Kidney epithelial cell (primary cell): ENCODE results near the gene EPHB4. TPM values are rescaled to one million over a fixed set of nuclear protein-coding genes. Genes with fewer than 3 reads are reported as not detected.
A peak's percentile ranks its signal among the peaks of the same experiment; 100 is the strongest.

Experiments used
- DNase-seq: peaks from one replicate; pipeline ENCODE4 v3.0.0-alpha.2; 2010; ENCODE audit warnings: low read depth
- H3K27me3 ChIP-seq: 2 replicates; pipeline ENCODE4 v1.6.0; 2011; ENCODE audit warnings: low read length; ENCODE audit not compliant: control insufficient read depth, insufficient read depth
- H3K36me3 ChIP-seq: 2 replicates; pipeline ENCODE4 v1.5.1; 2011; ENCODE audit warnings: low read length; ENCODE audit not compliant: control insufficient read depth, insufficient read depth
- H3K4me3 ChIP-seq: 2 replicates; pipeline ENCODE4 v1.5.1; 2011; ENCODE audit warnings: low read depth, mild to moderate bottlenecking, control low read depth, low read length
- total RNA-seq: library from RNA; depleted of rRNA; stranded (reverse); fragments of >200 nt; gene quantifications from 2 replicates; pipeline ENCODE4 v1.2.3, GENCODE V29; 2015
- TF ChIP-seq, protein P1 (sequence below): IDR thresholded peaks from 2 replicates; pipeline ENCODE4 v1.5.1; 2011; ENCODE audit warnings: mild to moderate bottlenecking, moderate library complexity, low read length, control low read depth, inconsistent platforms; ENCODE audit not compliant: insufficient read depth, poor library complexity, severe bottlenecking

EPHB4 gene
- total RNA-seq, 1 donor from 2014 or later = 138 TPM

DNA sequence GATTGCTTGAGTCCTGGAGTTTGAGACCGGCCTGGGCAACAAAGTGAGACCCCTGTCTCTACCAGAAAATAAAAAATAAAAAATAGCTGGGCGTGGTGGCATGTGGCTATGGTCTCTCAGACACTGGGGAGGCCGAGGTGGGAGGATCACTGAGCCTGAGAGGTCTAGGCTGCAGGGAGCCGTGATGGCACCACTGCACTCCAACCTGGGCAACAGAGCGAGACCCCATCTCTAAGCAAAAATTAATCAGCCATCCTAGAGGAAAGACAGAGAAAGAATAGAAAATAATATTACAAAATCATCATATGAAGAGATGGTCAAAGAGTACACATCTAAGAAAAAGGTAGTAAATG lies 4.9 kb upstream of the EPHB4 start:
- Histone ChIP-seq H3K4me3 (no peak overlapping the region), H3K27me3 (no peaks in the 10 kb centered on the region), H3K36me3 (no peaks in the 10 kb centered on the region)
- no peak for DNase-seq
- TF ChIP-seq, protein P1, sequence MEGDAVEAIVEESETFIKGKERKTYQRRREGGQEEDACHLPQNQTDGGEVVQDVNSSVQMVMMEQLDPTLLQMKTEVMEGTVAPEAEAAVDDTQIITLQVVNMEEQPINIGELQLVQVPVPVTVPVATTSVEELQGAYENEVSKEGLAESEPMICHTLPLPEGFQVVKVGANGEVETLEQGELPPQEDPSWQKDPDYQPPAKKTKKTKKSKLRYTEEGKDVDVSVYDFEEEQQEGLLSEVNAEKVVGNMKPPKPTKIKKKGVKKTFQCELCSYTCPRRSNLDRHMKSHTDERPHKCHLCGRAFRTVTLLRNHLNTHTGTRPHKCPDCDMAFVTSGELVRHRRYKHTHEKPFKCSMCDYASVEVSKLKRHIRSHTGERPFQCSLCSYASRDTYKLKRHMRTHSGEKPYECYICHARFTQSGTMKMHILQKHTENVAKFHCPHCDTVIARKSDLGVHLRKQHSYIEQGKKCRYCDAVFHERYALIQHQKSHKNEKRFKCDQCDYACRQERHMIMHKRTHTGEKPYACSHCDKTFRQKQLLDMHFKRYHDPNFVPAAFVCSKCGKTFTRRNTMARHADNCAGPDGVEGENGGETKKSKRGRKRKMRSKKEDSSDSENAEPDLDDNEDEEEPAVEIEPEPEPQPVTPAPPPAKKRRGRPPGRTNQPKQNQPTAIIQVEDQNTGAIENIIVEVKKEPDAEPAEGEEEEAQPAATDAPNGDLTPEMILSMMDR = no peak

GRCh38 chr7:100830396-100830795 lies 3.1 kb upstream of the EPHB4 start:
- no peak for DNase-seq
- no peaks in the 10 kb centered on the region for H3K27me3 ChIP-seq
- H3K4me3 ChIP-seq = no peak overlapping the region
- H3K36me3 ChIP-seq = no peaks in the 10 kb centered on the region
- TF ChIP-seq, protein P1 = no peak

GRCh38 chr7:100829150-100829716 lies 1.9 kb upstream of the EPHB4 start:
- TF ChIP-seq, protein P1 = no peak
- DNase-seq = no peak
- no peaks in the 10 kb centered on the region for H3K36me3 ChIP-seq
- no peaks in the 10 kb centered on the region for H3K27me3 ChIP-seq
- H3K4me3 ChIP-seq = no peak overlapping the region

GRCh38 chr7:100826514-100827329 lies 601 bp downstream of the EPHB4 start:
- TF ChIP-seq, protein P1 = no peak
- H3K4me3 ChIP-seq = peak overlapping the region; percentile 78
- H3K27me3 ChIP-seq = no peaks in the 10 kb centered on the region
- peaks cover 2% of the 10 kb centered on the region for H3K36me3 ChIP-seq
- no peak for DNase-seq

DNA sequence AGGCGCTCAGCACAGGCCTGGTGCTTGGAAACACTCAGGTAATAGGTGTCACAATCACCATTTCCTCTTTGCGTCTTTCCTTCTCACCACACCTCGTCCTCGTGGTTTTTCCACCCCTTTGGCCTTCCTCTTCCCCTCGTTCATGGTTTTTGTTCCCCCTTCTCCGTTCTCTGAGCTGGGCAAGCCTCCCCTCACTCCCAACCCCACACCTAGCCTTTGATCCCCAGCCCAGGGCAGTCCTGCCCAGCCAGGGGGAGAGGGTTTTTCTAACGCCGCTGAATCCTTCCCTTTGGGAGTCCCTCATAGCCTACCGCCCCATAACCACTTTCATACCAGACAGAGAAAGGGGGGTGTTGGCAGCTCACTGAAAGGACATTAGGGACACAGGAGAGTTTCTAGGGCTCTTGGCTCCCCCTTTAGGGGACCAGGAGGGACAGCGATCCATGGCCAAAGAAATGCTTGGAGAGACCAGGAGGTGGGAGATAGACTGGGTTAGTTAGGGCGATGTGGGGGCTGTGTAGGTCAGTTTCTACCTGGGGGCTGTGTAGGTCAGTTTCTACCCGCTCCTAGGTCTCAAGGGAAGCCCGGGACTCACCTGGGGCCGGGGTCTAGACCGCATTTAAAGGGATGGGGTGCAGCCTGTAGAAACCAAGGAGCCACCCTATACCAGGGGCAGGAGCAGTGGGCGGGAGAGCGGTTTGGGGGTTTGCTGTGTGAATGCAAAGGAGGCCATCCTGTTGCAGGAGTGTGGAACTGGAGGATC lies 1.4 kb downstream of the EPHB4 start:
- no peak for DNase-seq
- TF ChIP-seq, protein P1 = peak; percentile 36
- Histone ChIP-seq H3K36me3 (peaks cover 2% of the 10 kb centered on the region), H3K27me3 (no peaks in the 10 kb centered on the region), H3K4me3 (peak overlapping the region; percentile 78)
